Caco-2 (cell line): Measurements from ENCODE around the gene ASAP2. TPM values are rescaled to one million over a fixed set of nuclear protein-coding genes. Genes with fewer than 3 reads are reported as not detected.

Experiments used
- BruUV-seq: library from RNA; stranded (reverse); fragments of 400-500 nt; replicated peaks from 2 replicates; lab custom pipeline; 2021; lab: Mats Ljungman, UMichigan
- CTCF ChIA-PET: fragments of 300-600 bp; sonication (Branson Sonifier 250); formaldehyde crosslinking; loops from one replicate; lab custom pipeline; 2022; ENCODE audit warnings: antibody characterized with exemption; lab: Charles Lee
- POLR2A ChIA-PET: fragments of 300-600 bp; sonication (Branson Sonifier 250); formaldehyde crosslinking; loops from one replicate; lab custom pipeline; 2022; ENCODE audit warnings: antibody characterized with exemption; lab: Charles Lee
- DNase-seq, 2 experiments: peaks; one replicate each; pipeline versions ENCODE4 v3.0.0 to v3.0.0-alpha.2; 2020 to 2022
- H3K27me3 ChIP-seq: replicated peaks from 2 replicates; pipeline ENCODE4 v1.6.0; 2011; ENCODE audit warnings: low read length; ENCODE audit not compliant: control insufficient read depth, insufficient read depth
- H3K36me3 ChIP-seq: 2 replicates; pipeline ENCODE4 v1.5.1; 2011; ENCODE audit warnings: low read length; ENCODE audit not compliant: control insufficient read depth, insufficient read depth
- H3K4me1 ChIP-seq: fragments of 250-450 bp; sonication (Bioruptor Pico); 2 replicates; pipeline ENCODE4 v1.5.1; 2020; ENCODE audit warnings: mild to moderate bottlenecking
- H3K4me3 ChIP-seq: 2 replicates; pipeline ENCODE4 v1.5.1; 2011; ENCODE audit warnings: low read depth, mild to moderate bottlenecking, control low read depth, low read length
- H3K9me3 ChIP-seq: fragments of 250-450 bp; sonication (Bioruptor Pico); 2 replicates; pipeline ENCODE4 v1.5.1; 2020; ENCODE audit warnings: mild to moderate bottlenecking, moderate library complexity
- H3K27ac Mint-ChIP-seq: one replicate; pipeline ENCODE4 v1.8.0; 2022; ENCODE audit warnings: mixed read lengths; ENCODE audit not compliant: unreplicated experiment
- H3K27me3 Mint-ChIP-seq: one replicate; pipeline ENCODE4 v1.8.0; 2022; ENCODE audit warnings: mixed read lengths; ENCODE audit not compliant: insufficient read depth, unreplicated experiment
- H3K36me3 Mint-ChIP-seq: one replicate; pipeline ENCODE4 v1.8.0; 2022; ENCODE audit warnings: mild to moderate bottlenecking, mixed read lengths; ENCODE audit not compliant: insufficient read depth, unreplicated experiment
- H3K4me1 Mint-ChIP-seq: one replicate; pipeline ENCODE4 v1.8.0; 2022; ENCODE audit warnings: low read depth, mixed read lengths; ENCODE audit not compliant: unreplicated experiment
- H3K4me3 Mint-ChIP-seq: one replicate; pipeline ENCODE4 v1.8.0; 2022; ENCODE audit warnings: mild to moderate bottlenecking, moderate library complexity, mixed read lengths; ENCODE audit not compliant: unreplicated experiment
- H3K9me3 Mint-ChIP-seq: one replicate; pipeline ENCODE4 v1.8.0; 2022; ENCODE audit warnings: mixed read lengths; ENCODE audit not compliant: unreplicated experiment
- CTCF ChIP-seq, 2 experiments: fragments of 200-600 bp in 1 of 2; IDR thresholded peaks; 1 replicate in 1 of 2; 2 replicates in 1 of 2; pipeline versions ENCODE4 v1.5.1 to v1.8.0; 2011 to 2022; ENCODE audit warnings: antibody characterized with exemption in 1 of 2, control low read depth in 1 of 2, inconsistent platforms in 1 of 2, low read depth in 1 of 2, low read length in 1 of 2, mild to moderate bottlenecking in 1 of 2, moderate library complexity in 1 of 2; ENCODE audit not compliant: insufficient read depth in 1 of 2, severe bottlenecking in 1 of 2, unreplicated experiment in 1 of 2
- intact Hi-C: fragments of 100-400 bp; cut with micrococcal nuclease; formaldehyde crosslinking; loops from one replicate; pipeline ENCODE4 v1.10.0; 2022; ENCODE audit not compliant: unreplicated experiment
- total RNA-seq: library from RNA; stranded (reverse); gene quantifications from 2 replicates; pipeline ENCODE4 v1.2.3, GENCODE V29; 2022

Gene ASAP2
- total RNA-seq, 1 experiment from 2014 or later = 25.6 TPM

GRCh38 chr2:9250091-9250490, 43.5 kb downstream of the ASAP2 start:
- no peaks in the 10 kb centered on the region for H3K27me3 ChIP-seq
- Mint-ChIP-seq H3K4me1 (peaks cover 20% of the 10 kb centered on the region), H3K27ac (no peak overlapping the region), H3K36me3 (peaks cover 10% of the 10 kb centered on the region), H3K4me3 (no peak overlapping the region), H3K27me3 (no peaks in the 10 kb centered on the region), H3K9me3 (no peaks in the 10 kb centered on the region)
- DNase-seq = no peak
- no TSS peak for BruUV-seq
- no peak for TF ChIP-seq CTCF (IDR thresholded peaks at IDR 0.05; ENCODE audit: insufficient read depth in 1 of 2, low read depth in 1 of 2, low read length in 1 of 2, severe bottlenecking in 1 of 2, unreplicated experiment in 1 of 2)
- H3K9me3 ChIP-seq = no peaks in the 10 kb centered on the region
- H3K36me3 ChIP-seq = no peaks in the 10 kb centered on the region; the same call in 1 of the 2 replicates
- intact Hi-C loops = no loop called here
- no peak overlapping the region for H3K4me3 ChIP-seq
- peaks cover 24% of the 10 kb centered on the region for H3K4me1 ChIP-seq
- POLR2A ChIA-PET = no interaction called here
- CTCF ChIA-PET = no interaction called here

- H3K4me3 Mint-ChIP-seq = no peak overlapping the region
- no peaks in the 10 kb centered on the region for H3K9me3 ChIP-seq
- H3K36me3 Mint-ChIP-seq = peaks cover 10% of the 10 kb centered on the region
- H3K27me3 ChIP-seq = no peaks in the 10 kb centered on the region
- H3K4me1 ChIP-seq = peaks cover 27% of the 10 kb centered on the region
- no TSS peak for BruUV-seq
- H3K4me1 Mint-ChIP-seq = peaks cover 25% of the 10 kb centered on the region
- no peaks in the 10 kb centered on the region for H3K27me3 Mint-ChIP-seq
- intact Hi-C loops = no loop called here
- H3K9me3 Mint-ChIP-seq = no peaks in the 10 kb centered on the region
- DNase-seq = no peak
- no peak overlapping the region for H3K4me3 ChIP-seq
- H3K27ac Mint-ChIP-seq = peak overlapping the region; percentile 10
- no peak for TF ChIP-seq CTCF (IDR thresholded peaks at IDR 0.05; ENCODE audit: insufficient read depth in 1 of 2, low read depth in 1 of 2, low read length in 1 of 2, severe bottlenecking in 1 of 2, unreplicated experiment in 1 of 2)
- H3K36me3 ChIP-seq = no peaks in the 10 kb centered on the region; the same call in 1 of the 2 replicates
- POLR2A ChIA-PET = no interaction called here
- CTCF ChIA-PET = no interaction called here
Measured at GRCh38 chr2:9250498-9251153, 44.0 kb downstream of the ASAP2 start.

- peaks cover 10% of the 10 kb centered on the region for H3K36me3 Mint-ChIP-seq
- ChIA-PET POLR2A (no interaction called here), CTCF (no interaction called here)
- intact Hi-C loops = no loop called here
- no peaks in the 10 kb centered on the region for H3K9me3 ChIP-seq
- H3K4me1 ChIP-seq = peaks cover 27% of the 10 kb centered on the region
- no TSS peak for BruUV-seq
- no peaks in the 10 kb centered on the region; the same call in 1 of the 2 replicates for H3K36me3 ChIP-seq
- H3K27me3 ChIP-seq = no peaks in the 10 kb centered on the region
- TF ChIP-seq CTCF (IDR thresholded peaks at IDR 0.05; ENCODE audit: insufficient read depth in 1 of 2, low read depth in 1 of 2, low read length in 1 of 2, severe bottlenecking in 1 of 2, unreplicated experiment in 1 of 2) = no peak
- H3K27ac Mint-ChIP-seq = peak overlapping the region; percentile 10
- H3K4me3 Mint-ChIP-seq = no peak overlapping the region
- H3K9me3 Mint-ChIP-seq = no peaks in the 10 kb centered on the region
- no peaks in the 10 kb centered on the region for H3K27me3 Mint-ChIP-seq
- H3K4me1 Mint-ChIP-seq = peaks cover 26% of the 10 kb centered on the region
- peak in 1 of 2 experiments; percentile 24 for DNase-seq
- H3K4me3 ChIP-seq = no peak overlapping the region
Measured at GRCh38 chr2:9251154-9252001, 44.8 kb downstream of the ASAP2 start.
